Left lung (tissue), 14 donors: ENCODE measurements around the gene RAMP3. TPM values are rescaled to one million over a fixed set of nuclear protein-coding genes. Genes with fewer than 3 reads are reported as not detected.

Experiments used
- ATAC-seq: fragments of 200-7000 bp; cut with Tn5 transposase; one replicate; pipeline ENCODE4 v1.9.1; 2020; ENCODE audit warnings: moderate library complexity
- DNase-seq, 4 donors: peaks; one replicate each; pipeline ENCODE4 v3.0.0-alpha.2; 2013 to 2020
- H3K27ac ChIP-seq, 2 donors: fragments of 200-600 bp; sonication (generic) in 1 of 2; one replicate each; pipeline versions ENCODE4 v1.5.0 to v1.8.0; 2020 to 2021
- H3K27me3 ChIP-seq, 2 donors: fragments of 200-600 bp; sonication (generic) in 1 of 2; one replicate each; pipeline versions ENCODE4 v1.5.0 to v1.8.0; 2020 to 2021
- H3K36me3 ChIP-seq, 2 donors: fragments of 200-600 bp; sonication (generic) in 1 of 2; one replicate each; pipeline versions ENCODE4 v1.5.0 to v1.8.0; 2020 to 2021
- H3K4me1 ChIP-seq, 2 donors: fragments of 200-600 bp; one replicate each; pipeline ENCODE4 v1.8.0; 2021
- H3K4me3 ChIP-seq, 2 donors: fragments of 200-600 bp; sonication (generic) in 1 of 2; one replicate each; pipeline versions ENCODE4 v1.5.0 to v1.8.0; 2020 to 2021; ENCODE audit warnings: mild to moderate bottlenecking in 1 of 2
- H3K9me3 ChIP-seq, 2 donors: fragments of 200-600 bp; sonication (generic) in 1 of 2; one replicate each; pipeline versions ENCODE4 v1.5.0 to v1.8.0; 2020 to 2021
- CTCF ChIP-seq, 2 donors: fragments of 200-600 bp; sonication (generic) in 1 of 2; IDR thresholded peaks; one replicate each; pipeline versions ENCODE4 v1.5.0 to v1.8.0; 2021; ENCODE audit warnings: antibody characterized with exemption in 2 of 2
- intact Hi-C, 2 donors: fragments of 100-400 bp; cut with DNase I; formaldehyde crosslinking; loops; one replicate each; pipeline versions ENCODE4 v1.11.2 to v1.14.2; 2022
- long read RNA-seq, 12 donors: library from polyadenylated mRNA in 2 of 12; unstranded in 2 of 12; transcript quantifications; one replicate each; pipeline ENCODE4 v2.0.0 and lab custom pipeline, GENCODE V29; 2019 to 2026
- polyA plus RNA-seq, 6 donors: library from polyadenylated mRNA; unstranded; fragments of 120-200 nt; gene quantifications; one replicate each; pipeline ENCODE4 v1.2.1, GENCODE V29; 2013; ENCODE audit not compliant: insufficient read length in 6 of 6
- total RNA-seq, 2 donors: library from RNA; stranded (reverse); fragmentation: NEBNext Ultra II Directional; extraction: Animal tissue kit (Norgen Biotek cat#: 25700); gene quantifications; one replicate each; pipeline ENCODE4 v1.2.1, GENCODE V29; 2021
- donor health status: DM: no; HTN: yes; CAD: no.
- donor health status: DM: no; HTN: no; CAD: no.

Gene RAMP3
- total RNA-seq: 10 to 100 TPM; 78.0 to 89.9 TPM
- 10 to 100 TPM; 12.5 to 28.1 (median 20.4) TPM for polyA plus RNA-seq
- long read RNA-seq, donor 1, transcript RAMP3-201 (3 exons, 1,323 nt): major isoform, 27 of 27 reads
- long read RNA-seq, donor 1, partial matches to known transcripts: 0 of 27 reads
- long read RNA-seq, donor 1, other reads (novel, unspliced or antisense): 0 of 27 reads
- long read RNA-seq, donor 2, transcript RAMP3-201 (3 exons, 1,323 nt): major isoform, 6 of 6 reads
- long read RNA-seq, donor 2, partial matches to known transcripts: 0 of 6 reads
- long read RNA-seq, donor 2, other reads (novel, unspliced or antisense): 0 of 6 reads
- long read RNA-seq, donor 3, transcript RAMP3-201 (3 exons, 1,323 nt): major isoform, 19 of 19 reads
- long read RNA-seq, donor 3, partial matches to known transcripts: 0 of 19 reads
- long read RNA-seq, donor 3, other reads (novel, unspliced or antisense): 0 of 19 reads
- long read RNA-seq, donor 4, transcript RAMP3-201 (3 exons, 1,323 nt): major isoform, 173 of 218 reads
- long read RNA-seq, donor 4, partial matches to known transcripts: 13 of 218 reads
- long read RNA-seq, donor 4, other reads (novel, unspliced or antisense): 32 of 218 reads
- long read RNA-seq, donor 5, transcript RAMP3-201 (3 exons, 1,323 nt): major isoform, 20 of 20 reads
- long read RNA-seq, donor 5, partial matches to known transcripts: 0 of 20 reads
- long read RNA-seq, donor 5, other reads (novel, unspliced or antisense): 0 of 20 reads
- long read RNA-seq, donor 6, transcript RAMP3-201 (3 exons, 1,323 nt): major isoform, 19 of 19 reads
- long read RNA-seq, donor 6, partial matches to known transcripts: 0 of 19 reads
- long read RNA-seq, donor 6, other reads (novel, unspliced or antisense): 0 of 19 reads
- long read RNA-seq, donor 7, transcript RAMP3-201 (3 exons, 1,323 nt): major isoform, 7 of 7 reads
- long read RNA-seq, donor 7, partial matches to known transcripts: 0 of 7 reads
- long read RNA-seq, donor 7, other reads (novel, unspliced or antisense): 0 of 7 reads
- long read RNA-seq, donor 8, transcript RAMP3-201 (3 exons, 1,323 nt): major isoform, 16 of 16 reads
- long read RNA-seq, donor 8, partial matches to known transcripts: 0 of 16 reads
- long read RNA-seq, donor 8, other reads (novel, unspliced or antisense): 0 of 16 reads
- long read RNA-seq, donor 9: 0 reads
- long read RNA-seq, donor 10, transcript RAMP3-201 (3 exons, 1,323 nt): major isoform, 225 of 258 reads
- long read RNA-seq, donor 10, partial matches to known transcripts: 12 of 258 reads
- long read RNA-seq, donor 10, other reads (novel, unspliced or antisense): 21 of 258 reads
- long read RNA-seq, donor 11, transcript RAMP3-201 (3 exons, 1,323 nt): major isoform, 6 of 6 reads
- long read RNA-seq, donor 11, partial matches to known transcripts: 0 of 6 reads
- long read RNA-seq, donor 11, other reads (novel, unspliced or antisense): 0 of 6 reads
- long read RNA-seq, donor 12, transcript RAMP3-201 (3 exons, 1,323 nt): major isoform, 15 of 15 reads
- long read RNA-seq, donor 12, partial matches to known transcripts: 0 of 15 reads
- long read RNA-seq, donor 12, other reads (novel, unspliced or antisense): 0 of 15 reads

GRCh38 chr7:45157653-45158401 lies at the start of gene RAMP3:
Gene RAMP3 (plus strand): TSS chr7:45157791. CDS start chr7:45157829, 38 bp downstream.
- Histone ChIP-seq H3K9me3 (no peaks in the 10 kb centered on the region), H3K36me3 (no peaks in the 10 kb centered on the region), H3K4me1 (peaks cover 0 to 13% of the 10 kb centered on the region in 2 donors), H3K4me3 (peak within 1 kb of the TSS; percentile 6 to 47), H3K27ac (peak within 1 kb of the TSS; percentile 53 to 76), H3K27me3 (peaks cover 9 to 34% of the 10 kb centered on the region in 2 donors)
- DNase-seq (peak in 1 of 4 donors; percentile 81), ATAC-seq (peak; percentile 8)
- no peak for TF ChIP-seq CTCF (IDR thresholded peaks at IDR 0.05)
- intact Hi-C loops: loop anchor here in 1 of 2 donors (10.0 kb wide), 1 partner anchor 97 kb away; no protein-coding TSS in a partner anchor

GRCh38 chr7:45108863-45109262 lies 48.7 kb upstream of the RAMP3 start:
- no peak overlapping the region for H3K27ac ChIP-seq
- ATAC-seq (no peak), DNase-seq (no peak)
- peaks cover 0 to 55% of the 10 kb centered on the region in 2 donors for H3K36me3 ChIP-seq
- H3K27me3 ChIP-seq: no peaks in the 10 kb centered on the region
- intact Hi-C loops: no loop called here
- TF ChIP-seq CTCF (IDR thresholded peaks at IDR 0.05): no peak
- no peak overlapping the region for H3K4me3 ChIP-seq
- no peaks in the 10 kb centered on the region for H3K9me3 ChIP-seq
- peaks cover 21 to 51% of the 10 kb centered on the region in 2 donors for H3K4me1 ChIP-seq

- Histone ChIP-seq H3K27me3 (no peaks in the 10 kb centered on the region), H3K9me3 (no peaks in the 10 kb centered on the region), H3K36me3 (peaks cover 0 to 28% of the 10 kb centered on the region in 2 donors), H3K4me1 (peaks cover 21 to 50% of the 10 kb centered on the region in 2 donors), H3K27ac (peak within 1 kb of the TSS; percentile 97 to 98), H3K4me3 (peak within 1 kb of the TSS; percentile 64 to 91)
- ATAC-seq: peak; percentile 97
- no peak for TF ChIP-seq CTCF (IDR thresholded peaks at IDR 0.05)
- peak; percentile 94 to 98 (median 97) for DNase-seq
- intact Hi-C loops: no loop called here
These were observed 46.0 kb upstream of the RAMP3 start, which contains the start of gene TBRG4 for GRCh38 chr7:45111298-45112223. Gene TBRG4 (minus strand): TSS chr7:45111697. CDS start chr7:45109237, 2,460 bp downstream.
